GM21528 (cell line): ENCODE data around the gene IDH3B.

Experiments used
- ATAC-seq: cut with Tn5 transposase; IDR thresholded peaks from one replicate; pipeline ENCODE4 v1.9.1; 2021; ENCODE audit warnings: mild to moderate bottlenecking, moderate library complexity; ENCODE audit not compliant: unreplicated experiment, low FRiP score

The IDH3B gene

GRCh38 chr20:2658414-2659354 is 5.3 kb downstream of the IDH3B start:
- no peak for ATAC-seq

- no peak for ATAC-seq
Measured at GRCh38 chr20:2657674-2658073, 6.3 kb downstream of the IDH3B start.

GRCh38 chr20:2657241-2657640 is 6.8 kb downstream of the IDH3B start:
- ATAC-seq, result no peak

GRCh38 chr20:2656471-2657117 is 7.4 kb downstream of the IDH3B start:
- ATAC-seq, result no peak

- ATAC-seq, result no peak
Measured at GRCh38 chr20:2655331-2656116, 8.5 kb downstream of the IDH3B start.

GRCh38 chr20:2654831-2655230 is 9.2 kb downstream of the IDH3B start:
- no peak for ATAC-seq

- ATAC-seq, result no peak
Measured at GRCh38 chr20:2654384-2654822, 9.6 kb downstream of the IDH3B start.

- no peak for ATAC-seq
Measured at GRCh38 chr20:2653556-2654383, 10.2 kb downstream of the IDH3B start.

GRCh38 chr20:2652724-2653555 is 11.1 kb downstream of the IDH3B start:
- ATAC-seq, result peak; percentile 36

- peak; percentile 77 for ATAC-seq
Measured at GRCh38 chr20:2651772-2652723, 12.0 kb downstream of the IDH3B start, which contains the start of gene NOP56. Gene NOP56 (plus strand): TSS chr20:2652632. CDS start chr20:2652661, 29 bp downstream.

- no peak for ATAC-seq
Measured at GRCh38 chr20:2643708-2644107, 20.3 kb downstream of the IDH3B start.

GRCh38 chr20:2640899-2641298 is 23.1 kb downstream of the IDH3B start:
- ATAC-seq, result no peak

GRCh38 chr20:2640260-2640659 is 23.8 kb downstream of the IDH3B start:
- ATAC-seq, result no peak

GRCh38 chr20:2637246-2637645 is 26.8 kb downstream of the IDH3B start:
- ATAC-seq, result no peak

GRCh38 chr20:2633381-2633780 is 30.6 kb downstream of the IDH3B start:
- no peak for ATAC-seq

GRCh38 chr20:2631228-2631627 is 32.8 kb downstream of the IDH3B start:
- ATAC-seq, result no peak

GRCh38 chr20:2626853-2627541 is 37.0 kb downstream of the IDH3B start:
- no peak for ATAC-seq
